BE2C (cell line): ENCODE measurements around the gene PREX1.

Source experiments
- DNase-seq: peaks from one replicate; pipeline ENCODE4 v3.0.0-alpha.2; 2020
- H3K27me3 ChIP-seq: fragments of 250-450 bp; sonication (Bioruptor Pico); 2 replicates; pipeline ENCODE4 v1.5.1; 2020; ENCODE audit warnings: mild to moderate bottlenecking
- H3K36me3 ChIP-seq: fragments of 250-450 bp; sonication (Bioruptor Pico); 2 replicates; pipeline ENCODE4 v1.5.1; 2020; ENCODE audit warnings: mild to moderate bottlenecking
- H3K4me1 ChIP-seq: fragments of 250-450 bp; sonication (Bioruptor Pico); 2 replicates; pipeline ENCODE4 v1.5.1; 2020
- H3K4me3 ChIP-seq: 2 replicates; pipeline ENCODE4 v1.5.1; 2011; ENCODE audit warnings: low read depth, low read length
- H3K9me3 ChIP-seq: fragments of 250-450 bp; sonication (Bioruptor Pico); 2 replicates; pipeline ENCODE4 v1.5.1; 2020
- TF ChIP-seq, protein P1 (sequence below): IDR thresholded peaks from 2 replicates; pipeline ENCODE4 v1.5.1; 2012; ENCODE audit warnings: mild to moderate bottlenecking, low read depth, low read length

The PREX1 gene

DNA sequence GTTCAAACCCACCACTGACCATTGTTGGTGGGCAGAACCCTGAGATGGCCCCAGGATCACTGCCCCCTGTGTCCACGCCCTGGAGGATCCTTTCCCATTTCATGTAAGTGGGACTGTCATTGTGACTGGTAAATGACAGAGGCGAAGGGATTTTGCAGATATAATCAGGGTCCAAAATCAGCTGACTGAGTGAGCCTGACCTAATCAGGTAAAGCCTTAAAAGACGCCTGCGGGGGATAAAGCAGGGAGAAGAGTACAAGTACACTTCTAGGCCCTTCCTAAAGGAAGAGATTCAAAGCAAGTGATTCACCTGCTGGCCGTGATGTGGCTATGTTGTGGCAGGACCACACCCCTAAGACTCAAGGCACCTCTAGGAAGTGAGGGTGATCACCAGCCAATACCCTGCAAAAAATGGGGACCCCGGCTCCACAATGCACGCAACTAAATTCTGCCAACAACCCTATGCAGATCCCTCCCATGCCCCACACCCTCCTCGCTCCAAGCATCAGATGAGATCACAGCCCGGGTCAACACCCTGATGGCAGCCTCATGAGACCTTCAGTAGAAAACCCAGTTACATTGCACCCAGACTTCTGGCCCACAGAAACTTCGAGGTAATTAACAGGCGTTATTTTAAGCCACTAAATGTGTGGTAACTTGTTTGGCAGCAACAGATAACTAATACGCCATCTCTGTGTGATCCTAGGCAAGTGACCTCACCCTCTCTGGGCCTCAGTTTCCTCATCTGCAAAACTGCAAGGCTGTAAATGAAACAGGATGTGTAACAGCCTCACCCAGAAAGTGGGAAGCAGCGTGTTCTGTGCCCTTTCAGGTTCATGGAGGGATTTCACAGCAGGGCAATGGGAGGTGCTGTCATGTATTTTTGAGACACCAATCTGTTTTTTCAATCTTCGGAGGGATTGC lies 11.3 kb downstream of the PREX1 start:
- H3K4me3 ChIP-seq, result no peak overlapping the region
- no peaks in the 10 kb centered on the region for H3K4me1 ChIP-seq
- no peak for DNase-seq

DNA sequence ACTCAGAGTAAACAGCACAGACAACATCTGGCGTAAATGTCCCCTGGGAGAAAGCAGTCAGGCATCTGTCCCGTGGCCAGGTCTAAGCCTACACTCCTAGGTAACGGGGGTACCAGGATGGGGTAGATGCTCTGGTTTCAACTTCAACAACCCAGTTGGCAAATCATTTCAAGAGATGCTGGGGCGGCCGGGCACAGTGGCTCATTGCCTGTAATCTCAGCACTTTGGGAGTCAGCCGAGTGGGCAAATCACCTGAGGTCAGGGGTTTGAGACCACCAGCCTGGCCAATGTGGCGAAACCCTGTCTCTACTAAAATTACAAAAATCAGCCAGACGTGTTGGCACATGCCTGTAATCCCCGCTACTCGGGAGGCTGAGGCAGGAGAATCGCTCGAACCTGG lies 12.3 kb downstream of the PREX1 start:
- no peak for DNase-seq
- H3K27me3 ChIP-seq, result no peaks in the 10 kb centered on the region
- TF ChIP-seq, protein P1, sequence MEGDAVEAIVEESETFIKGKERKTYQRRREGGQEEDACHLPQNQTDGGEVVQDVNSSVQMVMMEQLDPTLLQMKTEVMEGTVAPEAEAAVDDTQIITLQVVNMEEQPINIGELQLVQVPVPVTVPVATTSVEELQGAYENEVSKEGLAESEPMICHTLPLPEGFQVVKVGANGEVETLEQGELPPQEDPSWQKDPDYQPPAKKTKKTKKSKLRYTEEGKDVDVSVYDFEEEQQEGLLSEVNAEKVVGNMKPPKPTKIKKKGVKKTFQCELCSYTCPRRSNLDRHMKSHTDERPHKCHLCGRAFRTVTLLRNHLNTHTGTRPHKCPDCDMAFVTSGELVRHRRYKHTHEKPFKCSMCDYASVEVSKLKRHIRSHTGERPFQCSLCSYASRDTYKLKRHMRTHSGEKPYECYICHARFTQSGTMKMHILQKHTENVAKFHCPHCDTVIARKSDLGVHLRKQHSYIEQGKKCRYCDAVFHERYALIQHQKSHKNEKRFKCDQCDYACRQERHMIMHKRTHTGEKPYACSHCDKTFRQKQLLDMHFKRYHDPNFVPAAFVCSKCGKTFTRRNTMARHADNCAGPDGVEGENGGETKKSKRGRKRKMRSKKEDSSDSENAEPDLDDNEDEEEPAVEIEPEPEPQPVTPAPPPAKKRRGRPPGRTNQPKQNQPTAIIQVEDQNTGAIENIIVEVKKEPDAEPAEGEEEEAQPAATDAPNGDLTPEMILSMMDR, result no peak
- H3K9me3 ChIP-seq, result no peaks in the 10 kb centered on the region
- H3K4me1 ChIP-seq, result no peaks in the 10 kb centered on the region
- no peak overlapping the region for H3K4me3 ChIP-seq
- no peaks in the 10 kb centered on the region for H3K36me3 ChIP-seq

More for the DNA sequence above, 11.3 kb downstream of the PREX1 start:
- H3K27me3 ChIP-seq, result no peaks in the 10 kb centered on the region
- TF ChIP-seq, protein P1, result no peak
- no peaks in the 10 kb centered on the region for H3K36me3 ChIP-seq
- no peaks in the 10 kb centered on the region for H3K9me3 ChIP-seq

- H3K4me1 ChIP-seq, result no peaks in the 10 kb centered on the region
- no peaks in the 10 kb centered on the region for H3K9me3 ChIP-seq
- no peak overlapping the region for H3K4me3 ChIP-seq
- H3K36me3 ChIP-seq, result no peaks in the 10 kb centered on the region
- TF ChIP-seq, protein P1, result no peak
- no peak for DNase-seq
- H3K27me3 ChIP-seq, result no peaks in the 10 kb centered on the region
Observed at GRCh38 chr20:48814633-48815032, 13.2 kb downstream of the PREX1 start.

- Histone ChIP-seq H3K27me3 (no peaks in the 10 kb centered on the region), H3K4me1 (no peaks in the 10 kb centered on the region), H3K9me3 (no peaks in the 10 kb centered on the region), H3K36me3 (no peaks in the 10 kb centered on the region), H3K4me3 (no peak overlapping the region)
- DNase-seq, result no peak
- TF ChIP-seq, protein P1, result no peak
Observed at GRCh38 chr20:48813930-48814546, 13.8 kb downstream of the PREX1 start.

- TF ChIP-seq, protein P1, result no peak
- Histone ChIP-seq H3K4me3 (no peak overlapping the region), H3K4me1 (no peaks in the 10 kb centered on the region), H3K36me3 (no peaks in the 10 kb centered on the region), H3K27me3 (no peaks in the 10 kb centered on the region), H3K9me3 (no peaks in the 10 kb centered on the region)
- no peak for DNase-seq
Observed at GRCh38 chr20:48813446-48813747, 14.4 kb downstream of the PREX1 start.
